Epithelial cell of esophagus (primary cell): Measurements from ENCODE around the gene POU3F3.
A peak's percentile ranks its signal among the peaks of the same experiment; 100 is the strongest.

Source experiments
- DNase-seq: peaks from one replicate; pipeline ENCODE4 v3.0.0; 2010; ENCODE audit warnings: low read depth
- H3K4me3 ChIP-seq: 2 replicates; pipeline ENCODE4 v1.5.1; 2011; ENCODE audit warnings: mild to moderate bottlenecking, low read length, control low read depth
- CTCF ChIP-seq: IDR thresholded peaks from 2 replicates; pipeline ENCODE4 v1.5.1; 2011; ENCODE audit warnings: low read depth, mild to moderate bottlenecking, low read length, control low read depth, inconsistent platforms; ENCODE audit not compliant: insufficient read depth; ENCODE audit errors: missing control alignments

The POU3F3 gene

DNA sequence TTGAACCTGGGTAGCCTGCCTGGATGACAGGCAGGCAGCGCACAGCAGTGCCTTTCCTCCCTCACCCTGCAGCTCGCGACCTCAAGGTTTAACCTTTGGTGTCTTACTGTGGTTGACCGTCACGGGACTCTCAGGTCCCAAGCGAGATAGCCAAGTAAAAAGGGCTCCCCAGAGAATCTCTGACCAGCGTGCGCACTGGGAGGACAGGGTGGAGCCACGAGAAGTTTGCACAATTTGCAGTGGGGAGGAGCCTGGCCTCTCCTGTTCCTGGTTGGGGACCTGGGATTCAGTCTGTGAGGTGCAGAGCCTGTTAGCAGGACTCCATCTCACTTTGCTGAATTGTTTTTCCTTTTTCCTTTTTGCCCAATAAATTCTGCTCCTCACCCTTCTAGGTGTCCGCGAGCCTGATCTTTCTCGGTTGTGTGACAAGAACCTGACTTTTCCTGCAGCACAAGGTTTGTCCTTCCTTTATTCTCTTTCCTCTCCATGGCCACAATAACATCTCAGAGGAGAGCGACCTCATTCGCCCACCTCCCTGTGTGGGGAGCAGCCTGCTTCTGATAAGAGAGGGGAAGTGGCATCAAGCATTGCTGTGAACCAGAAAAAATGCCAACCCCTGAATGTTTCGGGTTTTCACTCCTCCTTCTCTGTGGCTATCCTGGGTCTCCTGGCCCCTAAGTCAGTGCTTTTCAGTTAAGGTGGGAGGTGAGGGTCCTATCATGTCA lies 36.2 kb downstream of the POU3F3 start:
- no peak for DNase-seq
- H3K4me3 ChIP-seq = no peak overlapping the region
- TF ChIP-seq CTCF = no peak

GRCh38 chr2:104890685-104891069 lies 36.8 kb downstream of the POU3F3 start:
- TF ChIP-seq CTCF = no peak
- DNase-seq = no peak
- H3K4me3 ChIP-seq = no peak overlapping the region

DNA sequence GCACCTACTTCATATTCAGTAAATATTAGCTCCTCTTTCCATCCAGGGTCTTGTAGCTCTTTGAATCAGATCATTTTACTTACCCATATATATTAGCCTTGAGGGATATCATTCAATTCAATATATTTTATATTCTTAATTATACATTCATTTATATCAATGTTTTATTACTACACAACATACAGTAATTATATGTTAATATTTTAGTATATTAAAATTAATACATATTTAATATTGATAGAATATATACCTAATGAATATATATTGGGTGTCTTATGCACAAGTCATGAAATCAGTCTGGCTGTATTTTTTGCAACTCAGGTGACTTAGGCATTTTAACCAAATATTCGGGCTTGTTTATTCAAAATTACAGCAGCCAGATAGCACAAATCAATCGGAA lies 37.2 kb downstream of the POU3F3 start:
- no peak for TF ChIP-seq CTCF
- DNase-seq = no peak
- no peak overlapping the region for H3K4me3 ChIP-seq

DNA sequence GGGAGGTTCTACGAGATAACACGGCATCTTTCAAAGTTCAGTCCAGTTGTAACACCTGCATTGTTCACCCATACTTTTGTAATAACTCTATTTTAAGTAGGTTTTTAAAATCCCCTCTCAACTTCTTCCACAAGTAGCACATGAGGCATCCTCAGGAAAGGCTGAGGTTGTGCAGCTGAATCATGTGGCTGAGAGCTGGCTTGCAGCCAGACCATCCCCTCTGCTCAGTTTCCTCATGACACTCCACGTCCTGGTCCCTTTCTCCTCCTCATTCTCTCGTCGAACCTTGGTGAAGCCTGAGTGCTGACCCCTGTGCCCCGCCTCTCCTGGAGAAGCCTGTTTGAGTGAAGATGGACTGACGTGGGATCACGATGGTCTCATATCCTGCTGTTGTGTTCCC lies 42.5 kb downstream of the POU3F3 start:
- TF ChIP-seq CTCF = no peak
- DNase-seq = no peak
- H3K4me3 ChIP-seq = no peak overlapping the region

- TF ChIP-seq CTCF = no peak
- no peak overlapping the region for H3K4me3 ChIP-seq
- DNase-seq = peak; percentile 3
Measured at GRCh38 chr2:104897515-104898184, 43.7 kb downstream of the POU3F3 start.

GRCh38 chr2:104900608-104901007 lies 46.7 kb downstream of the POU3F3 start:
- DNase-seq = no peak
- no peak overlapping the region for H3K4me3 ChIP-seq
- TF ChIP-seq CTCF = no peak
